SU-DHL-6 (cell line): ENCODE data around the gene USP24.

Experiments used
- CTCF ChIP-seq: fragments of 200-600 bp; sonication (generic); IDR thresholded peaks from one replicate; pipeline ENCODE4 v1.5.1; 2017; ENCODE audit warnings: antibody characterized with exemption, mild to moderate bottlenecking, low read length, moderate library complexity; ENCODE audit not compliant: insufficient read depth, poor library complexity, severe bottlenecking
- EZH2phosphoT487 ChIP-seq: fragments of 200-600 bp; sonication (generic), shearing (Covaris generic); conservative IDR thresholded peaks from 2 replicates; pipeline ENCODE4 v1.6.1; 2018; ENCODE audit warnings: mild to moderate bottlenecking, antibody characterized with exemption, low read length, moderate library complexity, mixed read lengths

- TF ChIP-seq CTCF: no peak
- TF ChIP-seq EZH2phosphoT487: no peak
Observed at GRCh38 chr1:55153031-55153430, 62.1 kb downstream of the USP24 start.
